A204.1 (cell line): ENCODE data around the gene SPIB.
"Not testable (repeated sequence)": the region's sequence is repeated elsewhere in the genome, so short reads cannot be mapped to it uniquely, and the experiment has no call there.

Experiments
- FAIRE-seq: peaks from 2 replicates; lab custom pipeline; 2012; peaks lifted over from hg19 to GRCh38; lab: Jason Lieb, UNC

Gene SPIB

GRCh38 chr19:50419580-50420035 is 870 bp downstream of the SPIB start:
- FAIRE-seq, result no peak

GRCh38 chr19:50420127-50420526 is 1.4 kb downstream of the SPIB start:
- no peak for FAIRE-seq

GRCh38 chr19:50420808-50421207 is 2.1 kb downstream of the SPIB start:
- no peak for FAIRE-seq

GRCh38 chr19:50422397-50423278 is 3.9 kb downstream of the SPIB start:
- FAIRE-seq, result no peak

GRCh38 chr19:50423279-50424113 is 4.8 kb downstream of the SPIB start:
- no peak for FAIRE-seq

- no peak for FAIRE-seq
These were observed 6.8 kb downstream of the SPIB start for GRCh38 chr19:50425581-50425980.

- FAIRE-seq, result no peak
These were observed 8.7 kb downstream of the SPIB start for GRCh38 chr19:50427318-50427925.

- FAIRE-seq, result no peak
These were observed 9.3 kb downstream of the SPIB start for GRCh38 chr19:50427997-50428425.

GRCh38 chr19:50428772-50429463 is 10.2 kb downstream of the SPIB start:
- no peak for FAIRE-seq

GRCh38 chr19:50430888-50431342 is 12.2 kb downstream of the SPIB start:
- FAIRE-seq, result no peak

- FAIRE-seq, result no peak
These were observed 12.8 kb downstream of the SPIB start for GRCh38 chr19:50431343-50432220.

- no peak for FAIRE-seq
These were observed 13.7 kb downstream of the SPIB start, which contains the start of gene MYBPC2 for GRCh38 chr19:50432221-50433028. MYBPC2 (plus strand) TSS chr19:50432892; CDS start chr19:50432954, 62 bp downstream.

- no peak for FAIRE-seq
These were observed 14.8 kb downstream of the SPIB start for GRCh38 chr19:50433201-50434180.

- FAIRE-seq, result no peak
These were observed 15.8 kb downstream of the SPIB start for GRCh38 chr19:50434525-50434924.

- FAIRE-seq, result no peak
These were observed 16.5 kb downstream of the SPIB start for GRCh38 chr19:50435221-50435620.

- FAIRE-seq, result no peak
These were observed 16.9 kb downstream of the SPIB start for GRCh38 chr19:50435627-50436026.

- FAIRE-seq, result no peak
These were observed 19.2 kb downstream of the SPIB start for GRCh38 chr19:50437862-50438449.

GRCh38 chr19:50439130-50439529 is 20.4 kb downstream of the SPIB start:
- FAIRE-seq, result not testable (repeated sequence)
